DND-41 (cell line): ENCODE results near the gene CDA.

Source experiments
- CTCF ChIP-seq: IDR thresholded peaks from 2 replicates; pipeline ENCODE4 v1.5.1; 2012; ENCODE audit warnings: borderline replicate concordance, low read length, moderate library complexity, mild to moderate bottlenecking; ENCODE audit not compliant: poor library complexity, severe bottlenecking; ENCODE audit errors: extremely low read depth
- EZH2 ChIP-seq: IDR thresholded peaks from 3 replicates; pipeline ENCODE4 v1.6.1; 2012; ENCODE audit warnings: borderline replicate concordance, low read depth, mild to moderate bottlenecking, moderate library complexity, low read length, inconsistent platforms; ENCODE audit not compliant: severe bottlenecking

- TF ChIP-seq CTCF = no peak
- no peak for TF ChIP-seq EZH2
Observed at GRCh38 chr1:20657024-20657423, 68.1 kb downstream of the CDA start.
